Left ventricle myocardium inferior (tissue), 1 donor: ENCODE measurements around the gene GCK. TPM values are rescaled to one million over a fixed set of nuclear protein-coding genes. Genes with fewer than 3 reads are reported as not detected.

Source experiments
- DNase-seq: peaks from one replicate; pipeline ENCODE4 v3.0.0-alpha.2; 2020
- H3K27ac ChIP-seq: fragments of 200-600 bp; replicated peaks from 2 replicates; pipeline ENCODE4 v1.8.0; 2021
- H3K27me3 ChIP-seq: fragments of 200-600 bp; 2 replicates; pipeline ENCODE4 v1.8.0; 2021; ENCODE audit warnings: low read depth
- H3K36me3 ChIP-seq: fragments of 200-600 bp; 2 replicates; pipeline ENCODE4 v1.8.0; 2021
- H3K4me1 ChIP-seq: fragments of 200-600 bp; 2 replicates; pipeline ENCODE4 v1.8.0; 2021
- H3K4me3 ChIP-seq: fragments of 200-600 bp; 2 replicates; pipeline ENCODE4 v1.8.0; 2021; ENCODE audit warnings: mild to moderate bottlenecking, moderate library complexity
- H3K9me3 ChIP-seq: fragments of 200-600 bp; replicated peaks from 2 replicates; pipeline ENCODE4 v1.8.0; 2021
- CTCF ChIP-seq: fragments of 200-600 bp; IDR thresholded peaks from 2 replicates; pipeline ENCODE4 v1.8.0; 2021; ENCODE audit warnings: antibody characterized with exemption, mild to moderate bottlenecking, borderline replicate concordance
- intact Hi-C: fragments of 100-400 bp; cut with micrococcal nuclease; formaldehyde crosslinking; loops from one replicate; pipeline ENCODE4 v1.11.0; 2022
- total RNA-seq: library from RNA; stranded (reverse); fragmentation: NEBNext Ultra II Directional; extraction: Animal tissue kit (Norgen Biotek cat#: 25700); gene quantifications from one replicate; pipeline ENCODE4 v1.2.1, GENCODE V29; 2021
- donor health status: DM: no; HTN: yes; CAD: no; lungs with severe emphysema.

GCK gene
- total RNA-seq, 1 donor from 2014 or later = 0.49 TPM

GRCh38 chr7:44119829-44120380 is 69.3 kb downstream of the GCK start:
- Histone ChIP-seq H3K36me3 (peaks cover 49% of the 10 kb centered on the region), H3K27me3 (no peaks in the 10 kb centered on the region), H3K4me1 (peaks cover 57% of the 10 kb centered on the region), H3K27ac (peak overlapping the region; percentile 8), H3K4me3 (no peak overlapping the region), H3K9me3 (no peaks in the 10 kb centered on the region)
- no peak for TF ChIP-seq CTCF
- DNase-seq = no peak
- intact Hi-C loops = no loop called here

- H3K27ac ChIP-seq = no peak overlapping the region
- intact Hi-C loops = no loop called here
- H3K4me1 ChIP-seq = peaks cover 59% of the 10 kb centered on the region
- H3K36me3 ChIP-seq = peaks cover 49% of the 10 kb centered on the region
- TF ChIP-seq CTCF = no peak
- no peaks in the 10 kb centered on the region for H3K27me3 ChIP-seq
- no peak overlapping the region for H3K4me3 ChIP-seq
- no peaks in the 10 kb centered on the region for H3K9me3 ChIP-seq
- DNase-seq = no peak
Measured at GRCh38 chr7:44117801-44118429, 71.3 kb downstream of the GCK start.

- H3K4me3 ChIP-seq = no peak overlapping the region
- no peak for TF ChIP-seq CTCF
- DNase-seq = no peak
- H3K27me3 ChIP-seq = no peaks in the 10 kb centered on the region
- H3K9me3 ChIP-seq = no peaks in the 10 kb centered on the region
- H3K36me3 ChIP-seq = peaks cover 49% of the 10 kb centered on the region
- H3K4me1 ChIP-seq = peaks cover 50% of the 10 kb centered on the region
- intact Hi-C loops = no loop called here
- H3K27ac ChIP-seq = no peak overlapping the region
Measured at GRCh38 chr7:44116789-44117666, 72.2 kb downstream of the GCK start.

GRCh38 chr7:44116087-44116788 is 73.0 kb downstream of the GCK start:
- Histone ChIP-seq H3K4me1 (peaks cover 42% of the 10 kb centered on the region), H3K27ac (no peak overlapping the region), H3K9me3 (no peaks in the 10 kb centered on the region), H3K27me3 (no peaks in the 10 kb centered on the region), H3K36me3 (peaks cover 43% of the 10 kb centered on the region), H3K4me3 (no peak overlapping the region)
- no peak for DNase-seq
- TF ChIP-seq CTCF = no peak
- intact Hi-C loops = no loop called here

- DNase-seq = peak; percentile 69
- no peaks in the 10 kb centered on the region for H3K9me3 ChIP-seq
- peaks cover 31% of the 10 kb centered on the region for H3K36me3 ChIP-seq
- intact Hi-C loops = no loop called here
- H3K4me1 ChIP-seq = peaks cover 27% of the 10 kb centered on the region
- H3K27ac ChIP-seq = peak overlapping the region; percentile 72
- H3K27me3 ChIP-seq = no peaks in the 10 kb centered on the region
- TF ChIP-seq CTCF = no peak
- no peak overlapping the region for H3K4me3 ChIP-seq
Measured at GRCh38 chr7:44114586-44115310, 74.5 kb downstream of the GCK start.
